HuH-7 (cell line): ENCODE data around the gene MYF5.
A peak's percentile ranks its signal among the peaks of the same experiment; 100 is the strongest.
"Not testable (repeated sequence)": the region's sequence is repeated elsewhere in the genome, so short reads cannot be mapped to it uniquely, and the experiment has no call there.

Source experiments
- DNase-seq: peaks from one replicate; pipeline ENCODE4 v3.0.0; 2011; ENCODE audit warnings: low spot score

MYF5 gene

GRCh38 chr12:80716696-80717469 lies at the start of gene MYF5:
TSS of gene MYF5 (plus strand) at chr12:80716912. CDS start at chr12:80717064, 152 bp downstream.
- no peak for DNase-seq

DNA sequence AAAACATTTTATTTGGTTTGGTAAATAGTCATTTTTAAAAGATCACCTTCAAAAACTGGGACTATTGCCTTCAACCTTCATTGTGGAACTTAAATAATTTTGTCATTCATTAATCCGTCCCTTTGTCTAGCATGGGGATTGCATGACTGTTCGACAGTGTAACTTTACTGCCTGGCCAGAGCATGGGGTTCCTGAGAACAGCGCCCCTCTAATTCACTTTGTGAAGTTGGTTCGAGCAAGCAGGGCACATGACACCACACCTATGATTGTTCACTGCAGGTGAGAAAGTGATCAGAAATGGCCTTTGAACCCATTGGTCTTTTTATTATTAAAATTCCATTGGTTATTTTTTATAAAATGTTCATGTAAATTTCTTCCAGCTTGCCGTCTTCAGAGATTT lies 46.5 kb upstream of the MYF5 start:
- no peak for DNase-seq

DNA sequence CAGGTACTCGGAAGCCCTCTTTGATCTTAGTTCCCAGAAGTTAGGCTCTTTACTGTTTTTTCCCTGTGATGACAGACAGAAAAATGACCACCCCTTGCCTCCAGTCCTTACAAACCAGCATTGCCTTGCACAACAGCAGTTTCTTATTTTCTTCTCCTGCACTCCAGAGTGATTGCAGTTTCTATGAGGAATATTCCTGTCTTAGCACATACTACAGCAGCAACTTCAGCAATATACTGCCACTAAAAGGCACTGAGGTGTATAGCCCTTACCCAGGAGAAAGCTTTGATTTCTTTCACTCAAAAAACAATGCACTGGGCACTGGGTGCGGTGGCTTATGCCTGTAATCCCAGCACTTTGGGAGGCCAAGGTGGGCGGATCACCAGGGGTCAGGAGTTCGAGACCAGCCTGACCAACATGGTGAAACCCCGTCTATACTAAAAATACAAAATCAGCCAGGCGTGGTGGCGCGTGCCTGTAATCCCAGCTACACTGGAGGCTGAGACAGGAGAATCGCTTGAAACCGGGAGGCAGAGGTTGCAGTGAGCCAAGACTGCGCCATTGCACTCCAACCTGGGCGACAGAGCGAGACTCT lies 40.6 kb upstream of the MYF5 start:
- not testable (repeated sequence) for DNase-seq

DNA sequence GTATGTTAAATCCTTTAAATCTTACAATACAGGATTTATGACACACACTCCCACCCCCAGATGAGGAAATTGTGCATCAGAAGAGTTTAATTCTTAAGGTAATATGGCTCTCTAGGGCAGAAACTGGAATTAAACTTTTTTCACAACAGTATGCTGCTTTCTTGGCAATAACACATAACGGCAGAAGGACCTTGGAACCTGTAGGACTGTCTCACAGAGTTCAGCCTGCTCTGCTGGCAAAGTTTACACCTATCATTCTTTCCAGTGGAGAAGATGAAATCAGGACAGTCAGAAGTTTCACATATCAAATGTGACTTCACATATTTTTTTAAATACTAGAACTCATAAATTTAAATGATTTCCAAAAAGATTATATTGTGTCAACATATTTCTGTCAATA lies 39.9 kb upstream of the MYF5 start:
- DNase-seq: no peak

DNA sequence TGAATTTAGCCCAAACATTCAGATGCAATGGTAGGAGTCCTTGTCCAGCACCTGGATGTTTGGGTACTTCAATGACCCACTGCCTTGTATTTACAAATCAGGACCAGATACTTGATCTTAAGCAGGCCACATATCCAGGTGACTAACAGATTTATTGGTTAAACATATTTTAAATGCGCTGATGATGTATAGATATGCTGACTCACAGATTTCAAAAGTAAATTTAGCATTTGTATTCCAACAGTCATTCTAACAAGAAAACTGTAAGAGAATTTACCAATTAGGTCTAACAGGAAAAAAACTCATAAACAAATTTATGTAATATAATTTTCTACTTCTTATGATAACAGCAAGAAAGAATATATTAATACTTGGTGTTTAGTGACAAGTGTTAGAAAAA lies 38.7 kb upstream of the MYF5 start:
- DNase-seq: no peak

- no peak for DNase-seq
Observed at GRCh38 chr12:80679346-80680131, 37.2 kb upstream of the MYF5 start.

DNA sequence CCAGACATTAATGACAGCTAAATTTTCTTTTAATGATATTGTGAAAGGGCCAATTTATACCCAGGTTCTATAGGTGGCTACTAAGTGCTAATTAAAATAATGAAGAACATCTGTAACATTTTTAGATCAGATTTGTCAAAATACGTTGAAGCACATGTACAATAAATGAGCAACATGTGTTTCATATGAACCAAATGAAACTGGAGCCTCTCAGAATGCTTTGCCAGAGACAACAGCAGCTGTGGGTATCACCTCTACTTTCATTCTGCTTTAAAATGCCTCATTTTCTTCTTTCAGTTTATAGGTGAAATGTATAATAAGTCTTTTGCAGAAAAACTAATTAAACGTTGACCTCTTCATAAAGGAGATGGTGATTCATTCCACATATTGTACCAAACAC lies 35.4 kb upstream of the MYF5 start:
- DNase-seq: no peak

DNA sequence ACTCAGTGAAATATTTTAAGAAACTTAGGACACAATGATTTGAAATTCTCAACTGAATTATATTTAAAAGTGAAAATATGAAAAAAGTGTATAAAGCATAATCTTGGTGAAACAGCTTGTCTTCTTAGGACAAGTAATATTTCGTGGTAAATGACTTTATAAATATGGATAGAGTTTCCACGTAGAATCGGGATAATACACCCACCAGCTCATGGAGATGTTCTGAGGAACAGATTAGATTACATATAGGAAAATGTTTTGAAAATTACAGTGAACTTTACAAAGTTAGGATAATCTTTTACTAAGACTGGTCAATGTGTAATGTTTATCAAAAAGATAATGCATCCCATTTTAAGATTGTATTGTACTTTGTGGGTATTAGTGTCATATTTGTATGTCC lies 34.9 kb upstream of the MYF5 start:
- DNase-seq: no peak

GRCh38 chr12:80684077-80684495 lies 32.6 kb upstream of the MYF5 start:
- no peak for DNase-seq

DNA sequence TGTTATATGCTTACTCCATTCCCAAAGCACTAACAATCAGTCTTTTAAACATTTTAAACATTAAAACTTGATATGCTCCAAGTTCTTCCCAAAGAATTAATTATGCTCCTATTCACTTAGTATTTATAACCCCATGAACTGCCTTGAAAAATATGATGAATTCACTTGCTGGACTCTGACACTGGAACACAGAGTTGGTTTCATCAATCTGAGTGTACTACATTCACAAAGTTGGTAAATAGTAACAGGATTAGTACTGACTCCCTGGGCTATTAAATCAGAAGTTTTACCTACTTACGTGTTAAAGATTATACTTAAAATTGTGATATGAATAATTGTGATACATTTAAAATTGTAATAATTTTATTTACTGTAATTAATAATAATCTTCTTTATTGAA lies 26.6 kb upstream of the MYF5 start:
- no peak for DNase-seq

GRCh38 chr12:80690513-80690912 lies 26.2 kb upstream of the MYF5 start:
- DNase-seq: no peak

- no peak for DNase-seq
Observed at GRCh38 chr12:80692114-80692513, 24.6 kb upstream of the MYF5 start.

- no peak for DNase-seq
Observed at GRCh38 chr12:80697270-80697887, 19.3 kb upstream of the MYF5 start.

GRCh38 chr12:80698256-80698655 lies 18.5 kb upstream of the MYF5 start:
- DNase-seq: no peak

DNA sequence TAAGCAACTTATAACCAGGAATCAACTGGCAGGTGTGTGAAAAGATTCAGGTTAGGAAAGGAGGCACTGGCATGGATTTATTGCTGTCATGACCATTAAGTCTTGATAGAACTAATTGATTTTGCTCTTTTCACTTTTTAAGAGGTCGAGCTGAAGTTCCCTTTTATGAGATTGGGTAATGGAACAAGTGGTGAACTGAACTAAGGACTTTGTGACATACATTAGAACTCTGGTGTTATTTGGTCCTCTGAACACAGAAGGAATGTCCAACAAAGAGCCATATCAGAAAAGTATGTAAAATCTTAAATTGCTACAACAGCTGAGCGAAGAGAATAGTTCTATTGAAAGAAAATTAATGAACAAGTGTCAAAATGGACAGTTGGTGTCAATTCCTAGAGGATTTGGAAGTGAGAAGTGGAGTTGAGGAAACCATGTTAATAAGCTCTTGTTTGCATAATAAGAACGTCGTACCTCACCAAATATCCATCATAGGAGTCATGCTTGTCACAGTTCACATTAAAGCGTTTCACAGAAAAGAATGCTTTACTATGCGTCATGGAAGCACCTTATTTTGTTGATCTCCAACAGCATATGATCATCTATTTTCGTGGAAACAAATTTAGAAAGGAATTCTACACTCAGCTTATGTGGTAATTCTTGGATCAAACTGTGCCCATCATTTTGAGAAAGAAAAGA lies 17.7 kb upstream of the MYF5 start:
- DNase-seq: no peak

- no peak for DNase-seq
Observed at GRCh38 chr12:80700327-80700726, 16.4 kb upstream of the MYF5 start.

GRCh38 chr12:80701388-80701787 lies 15.3 kb upstream of the MYF5 start:
- DNase-seq: no peak

DNA sequence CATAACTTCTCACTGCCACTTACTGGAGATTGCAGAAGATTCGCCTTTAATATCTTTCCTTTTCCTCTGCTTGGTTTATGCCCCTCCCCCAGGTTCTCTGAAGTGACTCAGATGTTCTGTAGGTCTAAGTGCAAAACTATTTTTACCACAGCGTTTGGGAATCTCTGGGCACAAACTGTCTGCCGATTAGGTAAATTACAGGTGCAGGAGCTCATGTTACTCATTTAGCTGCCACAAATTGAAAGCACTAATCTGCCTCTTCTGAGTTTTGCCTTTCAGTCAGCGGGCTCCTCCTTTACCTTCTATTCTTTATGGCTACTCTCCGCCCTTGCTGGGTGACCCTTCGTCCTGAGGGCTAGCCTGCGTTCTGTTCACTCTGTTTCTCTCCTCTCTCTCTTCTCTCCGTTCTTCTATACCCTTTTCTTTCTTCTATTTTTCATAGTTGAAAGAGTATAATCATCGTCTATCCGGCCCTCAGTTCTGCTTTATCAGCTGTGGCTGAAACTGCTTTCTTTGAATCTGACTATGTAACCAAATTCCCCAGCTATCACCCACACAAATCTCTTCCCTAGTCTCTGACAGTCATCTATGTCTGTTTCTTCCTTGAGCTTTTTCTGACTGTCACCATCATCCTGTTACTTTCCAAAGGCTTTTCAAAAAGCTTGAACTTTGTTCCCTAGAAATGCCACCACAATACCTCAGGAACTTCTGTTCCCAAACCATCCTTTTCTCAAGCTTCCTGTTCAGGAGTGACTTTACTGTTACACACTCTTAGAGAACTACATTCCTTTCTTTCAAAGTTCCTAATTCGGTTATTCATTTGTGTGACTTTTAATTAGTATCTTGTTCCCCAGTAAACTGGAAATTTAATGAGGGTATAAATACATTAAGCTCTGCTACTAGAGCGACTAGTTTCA lies 13.6 kb upstream of the MYF5 start:
- peak; percentile 23 for DNase-seq

GRCh38 chr12:80704420-80704819 lies 12.3 kb upstream of the MYF5 start:
- no peak for DNase-seq

DNA sequence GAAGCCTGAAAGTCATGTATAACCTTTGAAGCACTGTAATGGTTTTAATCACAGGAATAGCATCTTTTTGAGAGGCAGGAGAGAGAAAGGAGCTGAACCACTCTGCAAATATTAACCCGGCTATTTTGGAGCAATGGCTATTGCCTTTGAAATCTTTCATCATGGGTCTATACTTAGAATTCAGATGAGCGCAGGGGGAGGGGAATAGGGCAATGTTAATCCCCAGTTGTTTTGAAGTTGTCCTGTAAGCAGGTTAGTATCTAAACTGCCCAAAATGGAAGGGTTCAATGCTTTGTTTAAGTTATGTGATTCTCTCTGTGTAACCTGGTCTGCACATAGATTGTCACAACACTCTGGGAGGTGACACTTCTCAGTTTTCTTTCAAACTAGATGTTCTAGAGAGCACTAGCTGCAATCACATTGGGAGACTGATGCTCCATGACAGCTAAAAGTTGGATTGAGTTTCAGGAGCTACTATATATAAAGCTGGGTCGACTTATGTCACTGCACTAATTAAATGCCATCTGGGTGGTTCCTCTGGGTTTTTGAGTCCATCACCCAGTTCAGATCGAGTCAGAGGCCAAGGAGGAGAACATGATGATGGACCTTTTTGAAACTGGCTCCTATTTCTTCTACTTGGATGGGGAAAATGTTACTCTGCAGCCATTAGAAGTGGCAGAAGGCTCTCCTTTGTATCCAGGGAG lies 9.4 kb upstream of the MYF5 start, which contains the start of gene MYF6:
TSS of gene MYF6 (plus strand) at position 509 of the 704 bp plus-strand sequence. CDS start at position 595, 86 bp downstream.
- DNase-seq: no peak
